B cell (primary cell): ENCODE data around the gene UGT3A1. TPM values are rescaled to one million over a fixed set of nuclear protein-coding genes. Genes with fewer than 3 reads are reported as not detected.

ENCODE experiments used
- ATAC-seq: fragments of 200-7000 bp; cut with Tn5 transposase; one replicate; pipeline ENCODE4 v1.10.0; 2021; ENCODE audit warnings: low read depth, mild to moderate bottlenecking, moderate number of reproducible peaks, moderate library complexity
- CTCF ChIA-PET: fragments of 350-600 bp; sonication (Branson Sonifier 250); formaldehyde crosslinking; loops from one replicate; lab custom pipeline; 2021; ENCODE audit warnings: antibody characterized with exemption, inconsistent platforms; lab: Charles Lee
- POLR2A ChIA-PET: fragments of 350-600 bp; sonication (Branson Sonifier 250); formaldehyde crosslinking; loops from one replicate; lab custom pipeline; 2021; ENCODE audit warnings: antibody characterized with exemption; lab: Charles Lee
- DNase-seq: peaks from one replicate; pipeline ENCODE4 v3.0.0; 2013
- H2AFZ ChIP-seq: 2 replicates; pipeline ENCODE4 v1.6.1; 2012; ENCODE audit warnings: mild to moderate bottlenecking, low read depth, low read length; ENCODE audit not compliant: insufficient read depth, poor library complexity, severe bottlenecking
- H3K27ac ChIP-seq, 2 donors: 1 replicate in 1 of 2; 2 replicates in 1 of 2; pipeline ENCODE4 v1.5.1; 2012 to 2013; ENCODE audit warnings: low read length in 2 of 2, mild to moderate bottlenecking in 2 of 2, moderate library complexity in 1 of 2
- H3K27me3 ChIP-seq, 4 experiments: fragments of 200-600 bp in 1 of 4; sonication (generic) in 1 of 4; replicated peaks in 1 of 4; 1 replicate in 2 of 4; 2 replicates in 2 of 4; pipeline versions ENCODE4 v1.6.1 to v1.7.0; 2013 to 2016; ENCODE audit warnings: low read length in 3 of 4, mild to moderate bottlenecking in 2 of 4, mixed read lengths in 1 of 4, moderate library complexity in 1 of 4; ENCODE audit not compliant: insufficient read depth in 4 of 4, control insufficient read depth in 3 of 4; ENCODE audit errors: control extremely low read depth in 1 of 4
- H3K36me3 ChIP-seq, 2 experiments: replicated peaks in 1 of 2; 1 replicate in 1 of 2; 2 replicates in 1 of 2; pipeline versions ENCODE4 v1.6.1 to v1.7.1; 2013; ENCODE audit warnings: low read length in 1 of 2; ENCODE audit not compliant: insufficient read depth in 2 of 2, control insufficient read depth in 1 of 2; ENCODE audit errors: control extremely low read depth in 1 of 2, extremely low read depth in 1 of 2
- H3K4me1 ChIP-seq, 2 donors: fragments of 200-600 bp in 1 of 2; sonication (generic) in 1 of 2; 1 replicate in 1 of 2; 2 replicates in 1 of 2; pipeline versions ENCODE4 v1.5.1 to v1.6.1; 2013 to 2017; ENCODE audit warnings: low read length in 2 of 2; ENCODE audit not compliant: control insufficient read depth in 2 of 2, insufficient read depth in 2 of 2
- H3K4me2 ChIP-seq: replicated peaks from 2 replicates; pipeline ENCODE3; 2012; ENCODE audit warnings: mild to moderate bottlenecking, low read depth, low read length; ENCODE audit not compliant: poor library complexity, severe bottlenecking
- H3K4me3 ChIP-seq, 5 experiments: fragments of 200-600 bp in 1 of 5; sonication (generic) in 1 of 5; 1 replicate in 3 of 5; 2 replicates in 2 of 5; pipeline versions ENCODE4 v1.5.1 to v1.7.0; 2011 to 2016; ENCODE audit warnings: low read length in 4 of 5, mild to moderate bottlenecking in 4 of 5, low read depth in 2 of 5, control low read depth in 1 of 5, moderate library complexity in 1 of 5; ENCODE audit not compliant: insufficient read depth in 1 of 5; ENCODE audit errors: control extremely low read depth in 1 of 5, extremely low read depth in 1 of 5
- H3K79me2 ChIP-seq: fragments of 200-600 bp; sonication (generic); one replicate; pipeline ENCODE4 v1.6.0; 2016; ENCODE audit warnings: low read length; ENCODE audit not compliant: control insufficient read depth, insufficient read depth
- H3K9ac ChIP-seq: fragments of 200-600 bp; sonication (generic); 2 replicates; pipeline ENCODE4 v1.6.1; 2017; ENCODE audit warnings: mild to moderate bottlenecking, low read length, moderate library complexity
- H3K9me3 ChIP-seq, 3 donors: one replicate each; pipeline versions ENCODE4 v1.6.1 to v1.7.1; 2013; ENCODE audit warnings: low read length in 2 of 3; ENCODE audit not compliant: control insufficient read depth in 2 of 3, insufficient read depth in 1 of 3; ENCODE audit errors: control extremely low read depth in 1 of 3
- H4K20me1 ChIP-seq: 2 replicates; pipeline ENCODE4 v1.6.0; 2012; ENCODE audit warnings: mild to moderate bottlenecking, low read length; ENCODE audit not compliant: insufficient read depth, control insufficient read depth, poor library complexity, severe bottlenecking
- H3K27ac Mint-ChIP-seq: one replicate; pipeline ENCODE4 v1.8.0; 2021; ENCODE audit warnings: mixed read lengths
- H3K27me3 Mint-ChIP-seq: one replicate; pipeline ENCODE4 v1.8.0; 2021; ENCODE audit warnings: mixed read lengths
- H3K4me1 Mint-ChIP-seq: one replicate; pipeline ENCODE4 v1.8.0; 2021; ENCODE audit warnings: mixed read lengths
- H3K4me3 Mint-ChIP-seq: one replicate; pipeline ENCODE4 v1.8.0; 2021; ENCODE audit warnings: mixed read lengths
- H3K9me3 Mint-ChIP-seq: one replicate; pipeline ENCODE4 v1.8.0; 2022; ENCODE audit warnings: mixed read lengths; ENCODE audit not compliant: insufficient read depth
- CTCF ChIP-seq: fragments of 200-600 bp; IDR thresholded peaks from one replicate; pipeline ENCODE4 v1.8.0; 2022; ENCODE audit warnings: antibody characterized with exemption, mild to moderate bottlenecking
- EZH2 ChIP-seq: IDR thresholded peaks from 2 replicates; pipeline ENCODE4 v1.6.1; 2012; ENCODE audit warnings: borderline replicate concordance, low read depth, mild to moderate bottlenecking, moderate library complexity, low read length; ENCODE audit not compliant: insufficient read depth, poor library complexity, severe bottlenecking
- WGBS: methylation state at CpG from one replicate; pipeline ENCODE4 v1.1.5; 2013; ENCODE audit warnings: missing lambda C conversion rate; ENCODE audit not compliant: insufficient coverage; 5-methylcytosine and 5-hydroxymethylcytosine counted together
- intact Hi-C: fragments of 100-400 bp; cut with micrococcal nuclease; formaldehyde crosslinking; loops from one replicate; pipeline ENCODE4 v1.10.0; 2022
- polyA plus RNA-seq: library from polyadenylated mRNA; depleted of rRNA; stranded (reverse); fragments of >200 nt; gene quantifications from 2 replicates; pipeline ENCODE4 v1.2.3, GENCODE V29; 2012
- total RNA-seq, 2 donors: library from RNA; stranded (reverse); fragments of 120-200 nt in 1 of 2; gene quantifications; 1 replicate in 1 of 2; 2 replicates in 1 of 2; pipeline versions ENCODE4 v1.2.3 to v1.2.4, GENCODE V29; 2013 to 2022

UGT3A1 gene
- total and polyA plus RNA-seq, 2 donors (not counting 1 experiment from before 2014, with no cell fraction given), result not detected

GRCh38 chr5:35919191-35919590, 72.0 kb downstream of the UGT3A1 start:
- H3K9me3 Mint-ChIP-seq, result peaks cover 8% of the 10 kb centered on the region
- Histone ChIP-seq H2AFZ (no peak overlapping the region), H3K4me2 (no peak overlapping the region), H3K27ac (no peak overlapping the region), H3K9me3 (peaks cover 0 to 7% (median 0%) of the 10 kb centered on the region in 3 donors), H4K20me1 (no peaks in the 10 kb centered on the region), H3K4me1 (no peaks in the 10 kb centered on the region), H3K4me3 (no peak overlapping the region), H3K36me3 (no peaks in the 10 kb centered on the region), H3K79me2 (no peaks in the 10 kb centered on the region), H3K27me3 (peaks cover 0 to 2% (median 0%) of the 10 kb centered on the region in 4 experiments), H3K9ac (no peak overlapping the region)
- CTCF ChIA-PET, result no interaction called here
- intact Hi-C loops, result no loop called here
- TF ChIP-seq EZH2, result no peak
- no peak for TF ChIP-seq CTCF
- POLR2A ChIA-PET, result no interaction called here
- no peak overlapping the region for H3K4me3 Mint-ChIP-seq
- H3K27me3 Mint-ChIP-seq, result peaks cover 10% of the 10 kb centered on the region
- ATAC-seq (no peak), DNase-seq (no peak)
- 60% methylated on average over 1 of the region's 4 CpGs for WGBS
- H3K27ac Mint-ChIP-seq, result no peak overlapping the region
- H3K4me1 Mint-ChIP-seq, result no peaks in the 10 kb centered on the region

GRCh38 chr5:35908814-35909213, 82.4 kb downstream of the UGT3A1 start:
- Mint-ChIP-seq H3K27me3 (peaks cover 3% of the 10 kb centered on the region), H3K9me3 (no peaks in the 10 kb centered on the region), H3K4me1 (peaks cover 8% of the 10 kb centered on the region), H3K27ac (no peak overlapping the region), H3K4me3 (no peak overlapping the region)
- H3K27ac ChIP-seq, result no peak overlapping the region
- no peak overlapping the region for H3K4me3 ChIP-seq
- H3K4me1 ChIP-seq, result no peaks in the 10 kb centered on the region
- H3K9ac ChIP-seq, result no peak overlapping the region
- CTCF ChIA-PET, result no interaction called here
- no peak for DNase-seq
- POLR2A ChIA-PET, result no interaction called here
- H3K9me3 ChIP-seq, result peaks cover 0 to 5% (median 0%) of the 10 kb centered on the region in 3 donors
- H4K20me1 ChIP-seq, result no peaks in the 10 kb centered on the region
- no peaks in the 10 kb centered on the region for H3K27me3 ChIP-seq
- no peaks in the 10 kb centered on the region for H3K36me3 ChIP-seq
- H3K79me2 ChIP-seq, result no peaks in the 10 kb centered on the region
- TF ChIP-seq CTCF (no peak), EZH2 (no peak)
- H3K4me2 ChIP-seq, result no peak overlapping the region
- intact Hi-C loops, result no loop called here
- H2AFZ ChIP-seq, result no peak overlapping the region
- no peak for ATAC-seq
